Activated CD4-positive, alpha-beta T cell treated with anti-CD3 and anti-CD28 coated beads, Interleukin-2, Interleukin-6, amounts not matched to agents 100 ng/mL and 50 ng/mL, durations not matched to agents 16 hours and 8 hours (primary cell): Measurements from ENCODE around the gene RANBP6.
"Not testable (repeated sequence)": the region's sequence is repeated elsewhere in the genome, so short reads cannot be mapped to it uniquely, and the experiment has no call there.

Source experiments
- DNase-seq: peaks from one replicate; pipeline ENCODE4 v3.0.0-alpha.2; 2020

RANBP6 gene

DNA sequence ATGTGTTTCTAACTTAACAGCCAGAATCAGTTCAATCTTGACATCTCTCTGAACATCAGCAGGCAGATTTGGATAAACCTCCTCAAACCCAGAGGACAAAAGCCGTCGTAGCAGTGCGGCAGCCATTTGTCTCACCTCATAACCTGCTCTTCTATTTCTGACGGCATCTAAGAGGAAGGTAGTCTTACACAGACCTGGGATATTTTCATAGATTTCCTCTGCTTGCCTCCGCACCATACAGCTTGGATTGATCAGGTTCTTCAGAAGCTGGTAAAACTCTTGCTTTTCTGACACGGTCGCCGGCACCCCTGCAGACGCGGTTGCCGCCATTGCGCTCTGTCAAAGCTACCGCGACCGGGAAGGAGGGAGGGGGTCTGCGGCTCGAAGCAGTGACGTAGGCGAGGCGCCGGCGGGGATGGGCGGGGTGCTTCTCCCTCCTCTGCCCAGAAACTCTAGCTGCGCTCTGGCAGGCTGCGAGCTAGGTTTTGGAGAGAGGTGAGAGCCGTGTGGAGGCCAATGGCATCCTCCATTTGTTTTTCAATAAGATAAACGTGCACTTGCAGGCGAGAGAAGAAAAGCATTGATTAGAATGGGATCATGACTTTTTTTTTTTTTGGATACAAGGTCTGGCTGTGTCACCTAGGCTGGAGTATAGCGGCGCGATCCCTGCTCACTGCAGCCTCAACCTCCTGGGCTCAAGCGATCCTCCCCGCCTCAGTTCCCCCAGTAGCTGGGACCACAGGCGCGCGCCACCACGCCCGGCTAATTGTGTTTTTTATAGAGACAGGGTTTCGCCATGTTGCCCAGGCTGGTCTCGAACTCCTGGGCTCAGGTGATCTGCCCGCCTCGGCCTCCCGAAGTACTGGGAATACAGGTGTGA, at the start of gene RANBP6:
Gene RANBP6, minus strand, starts transcription at position 347 of the 880 bp plus-strand sequence. Its CDS starts 17 bp downstream, at position 330.
- peak; percentile 93 for DNase-seq

- DNase-seq: not testable (repeated sequence)
These were observed 47.7 kb upstream of the RANBP6 start for GRCh38 chr9:6063146-6063545.

- no peak for DNase-seq
These were observed 40.2 kb upstream of the RANBP6 start for GRCh38 chr9:6055666-6056065.

- peak; percentile 76 for DNase-seq
These were observed 39.8 kb upstream of the RANBP6 start for GRCh38 chr9:6055216-6055615.

- peak; percentile 78 for DNase-seq
These were observed 39.1 kb upstream of the RANBP6 start for GRCh38 chr9:6054280-6055099.

DNA sequence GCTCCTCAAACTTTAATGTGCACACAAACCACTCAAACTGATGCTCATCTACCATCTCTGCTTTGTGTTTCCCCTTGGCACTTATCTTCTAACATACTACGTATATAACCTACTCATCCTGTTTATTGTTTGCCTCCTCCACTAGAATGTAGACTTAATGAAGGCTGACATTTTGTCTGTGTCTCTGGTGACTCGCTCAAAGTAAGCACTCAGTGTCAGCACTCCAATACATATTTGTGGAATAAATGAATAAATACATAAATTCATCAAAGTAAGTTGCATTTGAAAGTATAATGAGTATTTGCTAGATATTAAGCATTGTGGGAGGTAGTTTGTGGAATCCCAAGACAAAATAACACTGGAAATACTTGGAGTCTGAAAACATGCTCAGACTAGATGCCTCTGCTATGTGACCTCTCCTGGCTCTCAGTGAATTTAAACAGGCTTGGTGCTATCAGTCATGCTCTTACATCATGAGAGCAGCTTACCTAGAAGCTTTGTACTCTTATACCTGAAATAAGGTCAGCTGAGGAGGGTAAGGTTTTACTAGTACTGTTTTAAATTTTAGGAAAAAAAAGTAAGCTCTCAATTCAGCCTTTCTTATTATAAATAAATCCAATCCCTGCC, 37.0 kb upstream of the RANBP6 start:
- no peak for DNase-seq

- no peak for DNase-seq
These were observed 36.1 kb upstream of the RANBP6 start for GRCh38 chr9:6051511-6051950.

DNA sequence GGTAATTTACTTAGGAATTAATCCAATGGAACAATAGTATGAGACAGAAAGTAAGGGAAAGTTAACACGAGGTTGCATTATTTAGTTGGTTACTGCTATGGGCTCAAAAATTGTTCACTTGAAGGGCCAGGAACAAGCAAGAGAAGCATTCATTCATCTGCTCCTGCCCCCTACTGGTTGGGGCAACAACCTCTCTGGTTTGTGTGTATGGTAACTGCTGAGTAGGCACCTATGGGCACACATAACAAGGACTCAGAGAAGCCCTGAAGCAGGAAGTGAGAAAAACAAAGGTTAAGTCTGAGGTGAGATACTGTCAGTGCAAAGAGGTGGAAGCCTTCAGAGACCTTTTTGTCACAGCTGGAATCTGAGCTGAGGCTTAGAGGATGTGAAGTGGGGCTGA, 34.4 kb upstream of the RANBP6 start:
- DNase-seq: peak; percentile 72

DNA sequence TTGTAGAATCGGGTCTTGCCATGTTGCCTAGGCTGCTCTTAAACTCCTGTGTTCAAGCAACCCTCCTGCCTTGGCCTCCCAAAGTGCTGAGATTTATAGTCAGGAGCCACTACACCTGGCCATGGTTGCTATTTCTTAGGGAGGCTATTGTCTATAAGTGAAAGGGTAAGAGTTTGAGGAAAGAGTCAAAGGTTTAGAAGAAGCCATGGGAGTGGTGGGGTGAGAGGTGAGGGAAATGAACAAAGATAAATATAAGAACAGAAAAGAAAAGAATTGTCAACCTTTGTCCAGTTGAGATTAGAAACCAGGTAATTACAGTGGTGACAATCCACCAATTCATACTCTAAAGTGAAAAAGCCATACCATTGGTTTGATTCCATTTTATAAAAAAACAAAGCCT, 32.6 kb upstream of the RANBP6 start:
- DNase-seq: no peak

- DNase-seq: no peak
These were observed 31.6 kb upstream of the RANBP6 start for GRCh38 chr9:6047020-6047419.

DNA sequence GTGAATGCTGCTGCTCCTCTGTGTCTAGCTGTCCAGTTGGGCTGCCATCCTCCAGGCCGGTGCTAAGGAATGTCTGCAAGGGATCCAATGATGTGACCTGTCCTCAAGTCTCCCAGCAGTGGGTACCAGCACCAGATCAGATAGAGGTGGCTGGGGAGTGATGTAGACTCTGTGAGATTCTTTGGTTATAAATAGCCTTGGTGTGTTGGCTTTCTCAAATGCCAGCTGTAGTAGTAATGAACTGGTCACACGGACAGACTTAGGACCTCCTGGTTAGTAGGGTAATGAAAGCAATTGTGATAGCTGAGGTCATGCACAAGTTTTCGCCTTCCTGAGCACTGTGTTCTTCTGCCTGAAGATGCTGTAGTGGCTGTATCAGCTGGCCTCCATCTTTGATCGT, 29.9 kb upstream of the RANBP6 start:
- no peak for DNase-seq

- DNase-seq: no peak
These were observed 24.7 kb upstream of the RANBP6 start for GRCh38 chr9:6040077-6040476.

DNA sequence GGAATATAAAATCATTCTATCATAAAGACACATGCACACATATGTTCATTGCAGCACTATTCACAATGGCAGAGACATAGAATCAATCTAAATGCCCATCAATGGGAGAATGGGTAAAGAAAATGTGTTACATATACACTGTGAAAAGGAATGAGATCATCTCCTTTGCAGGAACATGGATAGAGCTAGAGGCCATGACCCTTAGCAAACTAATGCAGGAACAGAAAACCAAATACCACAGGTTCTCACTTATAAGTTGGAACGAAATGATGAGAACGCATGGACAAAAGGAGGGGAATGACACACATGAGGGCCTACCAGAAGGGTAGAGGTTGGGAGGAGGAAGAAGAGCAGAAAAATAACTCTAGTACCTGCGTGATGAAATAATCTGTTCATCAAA, 21.0 kb upstream of the RANBP6 start:
- no peak for DNase-seq

DNA sequence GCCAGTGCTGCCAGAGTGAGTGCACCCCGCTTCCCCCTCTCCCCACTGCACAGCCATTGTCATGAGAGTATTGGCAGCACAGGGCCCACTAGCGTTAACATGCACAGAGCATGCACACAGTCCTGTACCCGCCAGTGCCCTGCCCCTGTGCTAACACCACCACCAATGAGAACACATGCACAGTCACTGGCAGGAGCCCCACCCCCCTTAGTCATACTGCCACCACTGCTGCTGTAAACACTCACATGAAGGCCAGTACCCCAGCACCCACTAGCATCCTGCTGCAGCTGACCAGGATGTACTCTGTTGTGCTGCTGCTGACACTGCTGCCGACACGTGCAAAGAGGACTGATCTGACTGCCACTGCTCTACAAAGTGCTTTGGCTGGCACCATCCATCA, 19.5 kb upstream of the RANBP6 start:
- peak; percentile 23 for DNase-seq

DNA sequence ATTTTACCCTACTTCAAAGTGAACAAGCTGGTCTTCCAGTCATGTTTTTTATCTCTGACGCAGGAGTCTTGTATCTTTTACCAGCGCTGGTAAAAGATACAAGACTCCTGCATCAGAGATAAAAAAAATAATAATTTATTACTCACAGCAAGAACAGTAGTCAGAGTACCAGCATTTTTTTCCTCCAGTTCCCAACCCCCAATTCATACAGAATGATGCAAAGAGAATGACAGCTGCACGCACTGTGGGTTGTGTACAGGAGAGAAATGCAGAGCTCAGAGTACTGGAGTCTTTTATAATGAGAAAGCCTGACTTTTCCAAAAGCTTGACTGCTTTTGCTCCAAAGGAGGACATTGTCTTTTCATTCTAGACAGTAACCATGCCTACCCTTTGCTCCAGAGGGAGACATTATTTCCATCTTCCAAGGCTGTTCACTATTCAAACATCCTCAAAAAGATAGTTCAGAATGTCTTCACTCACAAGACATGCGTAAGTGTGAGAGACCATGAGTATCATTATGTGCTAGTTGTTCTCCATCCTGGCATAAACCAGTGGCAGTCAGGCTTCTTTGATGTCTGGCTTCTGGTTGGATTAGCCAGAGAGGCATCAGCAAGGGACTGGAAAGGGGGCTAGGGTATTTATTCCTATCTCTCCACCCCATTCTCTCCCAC, 14.3 kb upstream of the RANBP6 start:
- DNase-seq: no peak

GRCh38 chr9:6024035-6024554, 8.7 kb upstream of the RANBP6 start:
- peak; percentile 41 for DNase-seq

GRCh38 chr9:6016975-6017374, 1.6 kb upstream of the RANBP6 start:
- not testable (repeated sequence) for DNase-seq

- DNase-seq: peak; percentile 78
These were observed 654 bp downstream of the RANBP6 start for GRCh38 chr9:6014670-6015270.

GRCh38 chr9:6008169-6008979, 7.0 kb downstream of the RANBP6 start:
- peak; percentile 97 for DNase-seq

DNA sequence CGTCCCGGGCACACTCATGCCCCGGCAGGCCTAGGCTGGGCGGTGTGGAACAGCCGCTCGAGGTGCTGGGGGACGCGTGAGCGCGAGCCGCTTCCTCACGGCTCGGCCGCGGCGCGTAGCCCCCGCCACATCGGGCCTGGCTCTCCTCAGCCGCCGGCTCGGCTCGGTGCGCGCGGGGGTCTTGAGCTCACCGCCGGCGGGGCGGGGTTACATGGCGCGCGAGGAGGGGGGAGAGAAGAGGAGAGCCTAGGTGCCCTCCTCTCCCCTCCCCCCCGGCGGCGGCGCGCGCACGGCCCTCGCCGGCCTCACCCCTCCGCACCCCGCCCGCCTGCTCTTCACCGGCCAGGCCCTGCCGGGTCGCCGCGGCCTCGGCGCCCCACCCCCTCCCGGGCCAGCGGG, 7.7 kb downstream of the RANBP6 start:
- peak; percentile 76 for DNase-seq
